ENCODE data around the gene CCDC149. TPM values are rescaled to one million over a fixed set of nuclear protein-coding genes. Genes with fewer than 3 reads are reported as not detected.

CCDC149 gene
- polyA plus RNA-seq, 1 experiment, result 13.9 TPM

DNA sequence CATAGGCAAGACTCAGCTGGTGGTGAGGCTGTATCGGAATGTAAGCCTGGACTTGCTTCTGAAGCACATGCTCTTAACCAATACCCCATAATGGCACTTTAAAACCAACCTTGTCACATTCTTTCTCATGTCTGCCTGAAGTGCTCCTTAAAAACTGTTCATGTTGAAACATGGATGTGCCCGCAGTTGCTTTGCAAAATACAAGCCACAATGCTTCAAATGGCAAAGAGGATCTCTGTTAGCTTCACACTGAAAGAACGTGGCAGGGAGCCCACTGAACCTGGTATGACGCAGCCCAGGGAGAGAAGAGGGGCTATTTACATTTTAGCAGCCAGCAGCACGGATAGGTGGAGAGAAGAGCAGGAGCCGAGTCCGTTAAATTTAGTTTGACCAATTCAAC, 88.1 kb downstream of the CCDC149 start:
- Histone ChIP-seq H3K9me3 (ENCODE audit: control insufficient read depth, insufficient read depth, low read length) (no peaks in the 10 kb centered on the region), H3K4me3 (ENCODE audit: low read depth, low read length) (no peak overlapping the region), H3K27me3 (ENCODE audit: control insufficient read depth, insufficient read depth, low read length) (no peaks in the 10 kb centered on the region), H3K27ac (ENCODE audit: low read depth, low read length) (no peak overlapping the region)
- DNase-seq (ENCODE audit: low read depth, low spot score), result no peak
- no peak for TF ChIP-seq CTCF (IDR thresholded peaks at IDR 0.05; ENCODE audit: low read depth, low read length)
- ChIA-PET CTCF (no interaction called here), POLR2A (no interaction called here)

DNA sequence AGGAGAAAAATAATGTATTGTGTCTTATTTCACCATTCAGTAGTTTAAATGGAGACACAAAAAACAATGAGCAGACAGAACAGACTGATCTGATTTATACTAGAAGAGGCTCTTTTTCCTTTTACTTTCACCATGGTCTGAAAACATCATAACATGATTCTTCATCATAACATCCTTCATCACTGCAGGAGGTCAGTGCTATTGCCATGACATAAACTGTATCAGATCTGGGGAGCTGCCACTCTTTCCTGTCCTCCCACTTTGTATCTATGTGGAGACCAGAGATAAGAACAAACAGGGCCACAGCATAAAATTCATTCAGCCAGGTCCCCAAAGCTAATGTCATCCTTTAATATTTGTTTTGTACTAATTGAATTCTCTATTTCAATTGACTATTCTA, 92.3 kb downstream of the CCDC149 start:
- ChIA-PET CTCF (no interaction called here), POLR2A (no interaction called here)
- Histone ChIP-seq H3K4me3 (ENCODE audit: low read depth, low read length) (no peak overlapping the region), H3K27ac (ENCODE audit: low read depth, low read length) (no peak overlapping the region), H3K27me3 (ENCODE audit: control insufficient read depth, insufficient read depth, low read length) (no peaks in the 10 kb centered on the region), H3K9me3 (ENCODE audit: control insufficient read depth, insufficient read depth, low read length) (no peaks in the 10 kb centered on the region)
- no peak for TF ChIP-seq CTCF (IDR thresholded peaks at IDR 0.05; ENCODE audit: low read depth, low read length)
- DNase-seq (ENCODE audit: low read depth, low spot score), result no peak

DNA sequence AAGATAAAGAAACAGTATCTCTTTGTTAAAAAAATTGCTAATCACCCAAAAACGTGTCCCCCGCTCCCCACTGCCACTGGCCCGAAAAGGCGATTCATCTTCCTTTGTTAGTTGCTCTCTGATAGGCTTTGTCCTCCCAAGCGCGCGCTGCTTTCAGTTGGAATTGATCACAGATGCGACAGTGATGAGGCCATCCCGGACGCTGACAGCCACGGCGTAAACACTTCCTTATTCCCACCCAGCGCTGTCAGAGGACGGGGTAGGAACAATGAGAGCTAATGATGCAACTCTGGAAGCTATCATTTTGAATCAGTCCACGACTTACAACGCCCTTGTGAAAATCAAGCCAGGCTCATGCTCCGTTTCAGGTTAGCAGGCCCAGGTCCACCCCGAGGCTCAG, 96.0 kb downstream of the CCDC149 start:
- POLR2A ChIA-PET, result interaction anchor here (0.6 kb wide), 1 partner anchor 12 kb away, joined by 5 read pairs; no protein-coding TSS in a partner anchor
- CTCF ChIA-PET, result no interaction called here
- no peak for DNase-seq (ENCODE audit: low read depth, low spot score)
- TF ChIP-seq CTCF (IDR thresholded peaks at IDR 0.05; ENCODE audit: low read depth, low read length), result no peak
- no peaks in the 10 kb centered on the region for H3K9me3 ChIP-seq (ENCODE audit: control insufficient read depth, insufficient read depth, low read length)
- H3K27ac ChIP-seq (ENCODE audit: low read depth, low read length), result no peak overlapping the region
- no peaks in the 10 kb centered on the region for H3K27me3 ChIP-seq (ENCODE audit: control insufficient read depth, insufficient read depth, low read length)
- H3K4me3 ChIP-seq (ENCODE audit: low read depth, low read length), result no peak overlapping the region

- no peak overlapping the region for H3K4me3 ChIP-seq (ENCODE audit: low read depth, low read length)
- H3K9me3 ChIP-seq (ENCODE audit: control insufficient read depth, insufficient read depth, low read length), result no peaks in the 10 kb centered on the region
- no peak overlapping the region for H3K27ac ChIP-seq (ENCODE audit: low read depth, low read length)
- no peaks in the 10 kb centered on the region for H3K27me3 ChIP-seq (ENCODE audit: control insufficient read depth, insufficient read depth, low read length)
- CTCF ChIA-PET, result interaction anchor here (0.8 to 1.1 kb wide), 2 partner anchors 10 to 167 kb away, joined by 3 read pairs; no protein-coding TSS in a partner anchor
- no peak for TF ChIP-seq CTCF (IDR thresholded peaks at IDR 0.05; ENCODE audit: low read depth, low read length)
- POLR2A ChIA-PET, result no interaction called here
- no peak for DNase-seq (ENCODE audit: low read depth, low spot score)
Observed at GRCh38 chr4:24813732-24814131, 99.1 kb downstream of the CCDC149 start.

- POLR2A ChIA-PET, result no interaction called here
- CTCF ChIA-PET, result no interaction called here
- no peak for TF ChIP-seq CTCF (IDR thresholded peaks at IDR 0.05; ENCODE audit: low read depth, low read length)
Observed at GRCh38 chr4:24810871-24811631, 101.8 kb downstream of the CCDC149 start.

More at GRCh38 chr4:24810871-24811631, 101.8 kb downstream of the CCDC149 start:
- Histone ChIP-seq H3K27ac (ENCODE audit: low read depth, low read length) (no peak overlapping the region), H3K4me3 (ENCODE audit: low read depth, low read length) (no peak overlapping the region), H3K27me3 (ENCODE audit: control insufficient read depth, insufficient read depth, low read length) (no peaks in the 10 kb centered on the region), H3K9me3 (ENCODE audit: control insufficient read depth, insufficient read depth, low read length) (no peaks in the 10 kb centered on the region; the same call in 1 of the 2 replicates)
- no peak for DNase-seq (ENCODE audit: low read depth, low spot score)
